Inflammatory macrophage treated with lipopolysaccharide for 4 hours (primary cell): Measurements from ENCODE around the gene CEBPG.

Experiments used
- DNase-seq: peaks from one replicate; pipeline ENCODE4 v3.0.0-alpha.2; 2020

CEBPG gene

GRCh38 chr19:33396701-33397535 is 23.4 kb downstream of the CEBPG start:
- no peak for DNase-seq

- DNase-seq: no peak
Observed at GRCh38 chr19:33397536-33398360, 24.2 kb downstream of the CEBPG start.

- DNase-seq: no peak
Observed at GRCh38 chr19:33398361-33399060, 25.0 kb downstream of the CEBPG start.

- DNase-seq: no peak
Observed at GRCh38 chr19:33399081-33399744, 25.7 kb downstream of the CEBPG start.

- no peak for DNase-seq
Observed at GRCh38 chr19:33399745-33400681, 26.5 kb downstream of the CEBPG start.

GRCh38 chr19:33400856-33401682 is 27.6 kb downstream of the CEBPG start:
- no peak for DNase-seq

GRCh38 chr19:33401683-33402420 is 28.3 kb downstream of the CEBPG start:
- no peak for DNase-seq

- no peak for DNase-seq
Observed at GRCh38 chr19:33402421-33403220, 29.1 kb downstream of the CEBPG start.

GRCh38 chr19:33403221-33403972 is 29.9 kb downstream of the CEBPG start:
- DNase-seq: no peak

GRCh38 chr19:33403973-33404304 is 30.4 kb downstream of the CEBPG start:
- DNase-seq: no peak

- peak; percentile 23 for DNase-seq
Observed at GRCh38 chr19:33404506-33405253, 31.2 kb downstream of the CEBPG start.

GRCh38 chr19:33405254-33405552 is 31.7 kb downstream of the CEBPG start:
- no peak for DNase-seq

- DNase-seq: peak; percentile 59
Observed at GRCh38 chr19:33405553-33406461, 32.3 kb downstream of the CEBPG start.

GRCh38 chr19:33406521-33407139 is 33.1 kb downstream of the CEBPG start:
- peak; percentile 53 for DNase-seq

- DNase-seq: no peak
Observed at GRCh38 chr19:33407140-33407551, 33.6 kb downstream of the CEBPG start.

GRCh38 chr19:33407716-33408115 is 34.2 kb downstream of the CEBPG start:
- DNase-seq: peak; percentile 17
